Measurements from ENCODE around the gene DUXB.

Gene DUXB

GRCh38 chr16:75660321-75660720 lies 40.9 kb downstream of the DUXB start:
- no peak for DNase-seq

GRCh38 chr16:75658175-75658574 lies 43.1 kb downstream of the DUXB start:
- DNase-seq, result no peak

- DNase-seq, result no peak
These were observed 47.3 kb downstream of the DUXB start for GRCh38 chr16:75653922-75654321.

- DNase-seq, result peak; percentile 58
These were observed 52.8 kb downstream of the DUXB start for GRCh38 chr16:75648265-75649076.

GRCh38 chr16:75647492-75648264 lies 53.6 kb downstream of the DUXB start, which contains the start of the genes KARS1 and TERF2IP:
Gene KARS1, minus strand, starts transcription at chr16:75647665. Its CDS starts 26 bp downstream, at chr16:75647639.
Gene TERF2IP, plus strand, starts transcription at chr16:75647773. Its CDS starts 110 bp downstream, at chr16:75647883.
- DNase-seq, result peak; percentile 89

GRCh38 chr16:75647112-75647491 lies 54.2 kb downstream of the DUXB start:
- no peak for DNase-seq

- no peak for DNase-seq
These were observed 56.8 kb downstream of the DUXB start for GRCh38 chr16:75644240-75645012.
